ENCODE results near the gene PHGDH. TPM values are rescaled to one million over a fixed set of nuclear protein-coding genes. Genes with fewer than 3 reads are reported as not detected.
A peak's percentile ranks its signal among the peaks of the same experiment; 100 is the strongest.

Gene PHGDH
- total and polyA plus RNA-seq, 9 of the 15 experiments (the other 6 are each of a cell fraction or from before 2014, with no cell fraction given) = 6.7 to 84.2 (median 36.2) TPM

DNA sequence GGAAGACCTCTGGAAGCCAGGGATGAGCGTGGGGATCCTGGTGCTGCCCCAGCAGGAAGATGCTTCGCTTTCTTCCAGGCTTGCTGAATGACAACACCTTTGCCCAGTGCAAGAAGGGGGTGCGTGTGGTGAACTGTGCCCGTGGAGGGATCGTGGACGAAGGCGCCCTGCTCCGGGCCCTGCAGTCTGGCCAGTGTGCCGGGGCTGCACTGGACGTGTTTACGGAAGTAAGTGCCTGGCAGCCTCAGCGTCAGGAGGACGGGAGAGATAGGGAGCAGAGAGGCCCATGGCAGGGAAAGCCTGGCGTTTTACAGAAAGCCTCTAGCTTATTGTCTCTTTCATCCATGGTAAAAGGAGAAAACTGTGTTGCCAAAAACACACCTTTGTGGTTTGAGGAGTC, 23.5 kb downstream of the PHGDH start:
- 64% methylated on average over 13 of the region's 14 CpGs for WGBS (ENCODE audit: insufficient coverage, low coverage, missing lambda C conversion rate)
- 0 out of 2 replicates have a peak, but pooled peaks cover 6% of the 10 kb centered on the region for H3K9me3 ChIP-seq (replicated peaks; ENCODE audit: control insufficient read depth, insufficient read depth, low read depth, low read length)
- no peak for FAIRE-seq
- no TSS peak for BruUV-seq (replicated peaks)
- H3K27me3 ChIP-seq (ENCODE audit: control insufficient read depth in 2 of 2, insufficient read depth in 2 of 2, low read length in 2 of 2) = no peaks in the 10 kb centered on the region; a peak in 1 of 5 replicates
- H3K9me1 ChIP-seq (ENCODE audit: control insufficient read depth, insufficient read depth, low read length) = peaks cover 9% of the 10 kb centered on the region
- H3K79me2 ChIP-seq (ENCODE audit: control insufficient read depth, insufficient read depth, low read length) = no peaks in the 10 kb centered on the region
- POLR2A ChIA-PET = interaction anchor here (1.2 to 2.3 kb wide), 4 partner anchors 9 to 38 kb away, joined by 4 to 7 read pairs (median 5); partner anchors contain the start of gene PHGDH
- peaks cover 57% of the 10 kb centered on the region for H4K20me1 ChIP-seq (replicated peaks; ENCODE audit: control insufficient read depth, insufficient read depth, low read length)
- no peak overlapping the region for H3K4me3 ChIP-seq
- intact Hi-C loops (cut with micrococcal nuclease) (no loop called here), in situ Hi-C loops (cut with MboI) (no loop called here)
- no peak overlapping the region for H3K4me2 ChIP-seq (ENCODE audit: insufficient read depth, low read length)
- H3K4me1 ChIP-seq (replicated peaks in 1 of 2; ENCODE audit: control insufficient read depth in 2 of 2, insufficient read depth in 2 of 2, low read length in 2 of 2) = peaks cover 11 to 14% of the 10 kb centered on the region in 2 experiments
- peaks cover 11% of the 10 kb centered on the region; the same call in 1 of the 3 replicates for H3K36me3 ChIP-seq (ENCODE audit: control insufficient read depth, insufficient read depth, low read length)
- no peak overlapping the region for H3K27ac ChIP-seq (ENCODE audit: extremely low read depth, low read depth, low read length)
- no peak overlapping the region for H3K9ac ChIP-seq (ENCODE audit: insufficient read depth in 1 of 2, low read depth in 2 of 2, low read length in 2 of 2)
- ATAC-seq = no peak
- TF ChIP-seq, protein P1, sequence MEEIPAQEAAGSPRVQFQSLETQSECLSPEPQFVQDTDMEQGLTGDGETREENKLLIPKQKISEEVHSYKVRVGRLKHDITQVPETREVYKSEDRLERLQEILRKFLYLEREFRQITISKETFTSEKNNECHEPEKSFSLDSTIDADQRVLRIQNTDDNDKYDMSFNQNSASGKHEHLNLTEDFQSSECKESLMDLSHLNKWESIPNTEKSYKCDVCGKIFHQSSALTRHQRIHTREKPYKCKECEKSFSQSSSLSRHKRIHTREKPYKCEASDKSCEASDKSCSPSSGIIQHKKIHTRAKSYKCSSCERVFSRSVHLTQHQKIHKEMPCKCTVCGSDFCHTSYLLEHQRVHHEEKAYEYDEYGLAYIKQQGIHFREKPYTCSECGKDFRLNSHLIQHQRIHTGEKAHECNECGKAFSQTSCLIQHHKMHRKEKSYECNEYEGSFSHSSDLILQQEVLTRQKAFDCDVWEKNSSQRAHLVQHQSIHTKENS (CRISPR knock-in tag; IDR thresholded peaks at IDR 0.05) = no peak
- peak; percentile 52; the same call in 1 of the 2 replicates for TF ChIP-seq POLR2G (IDR thresholded peaks at IDR 0.05; ENCODE audit: low read depth, low read length)
- no peak for TF ChIP-seq FOXM1 (IDR thresholded peaks at IDR 0.05; ENCODE audit: low read depth)
- TF ChIP-seq FOXM1 (CRISPR knock-in tag; IDR thresholded peaks at IDR 0.05; ENCODE audit: low read depth) = peak; percentile 29; the same call in 1 of the 2 replicates
- TF ChIP-seq MTA3 (IDR thresholded peaks at IDR 0.05; ENCODE audit: borderline replicate concordance) = no peak
- CTCF ChIA-PET (ENCODE audit: low intra/inter-chr PET ratio) = no interaction called here
- DNase-seq (ENCODE audit: extremely low read depth in 1 of 4, low spot score in 3 of 4) = no peak
- H2AFZ ChIP-seq (ENCODE audit: low read depth, low read length) = no peak overlapping the region

Measured in K562 (cell line).